Kasumi-1 (cell line): Measurements from ENCODE around the gene GPBP1L1.
A peak's percentile ranks its signal among the peaks of the same experiment; 100 is the strongest.
"Not testable (repeated sequence)": the region's sequence is repeated elsewhere in the genome, so short reads cannot be mapped to it uniquely, and the experiment has no call there.

Source experiments
- DNase-seq, 2 experiments: peaks; one replicate each; lab custom pipeline; 2025; lab: John Stamatoyannopoulos, UW

Gene GPBP1L1

GRCh38 chr1:45640293-45640692 lies 46.0 kb downstream of the GPBP1L1 start:
- DNase-seq: no peak

GRCh38 chr1:45635211-45635610 lies 51.1 kb downstream of the GPBP1L1 start:
- no peak for DNase-seq

DNA sequence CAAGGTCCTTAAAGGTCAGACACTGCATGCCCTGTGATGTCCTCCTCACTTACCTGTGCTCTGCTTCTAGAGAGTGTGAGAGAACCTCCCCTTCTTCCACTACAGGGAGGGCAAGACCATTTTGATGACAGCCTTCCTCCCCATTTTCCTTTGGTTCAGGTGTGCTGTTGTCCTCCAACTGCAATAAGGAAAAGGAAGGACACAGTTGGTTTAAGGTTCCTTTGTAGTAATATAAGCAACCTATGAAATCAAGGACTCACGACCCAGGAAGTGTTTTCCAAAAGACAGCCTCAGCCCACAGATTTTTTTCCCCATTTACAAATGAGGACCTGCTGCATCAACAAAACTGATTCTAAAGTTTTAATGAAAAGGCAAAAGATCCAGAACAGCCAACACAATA lies 55.9 kb downstream of the GPBP1L1 start:
- no peak for DNase-seq

DNA sequence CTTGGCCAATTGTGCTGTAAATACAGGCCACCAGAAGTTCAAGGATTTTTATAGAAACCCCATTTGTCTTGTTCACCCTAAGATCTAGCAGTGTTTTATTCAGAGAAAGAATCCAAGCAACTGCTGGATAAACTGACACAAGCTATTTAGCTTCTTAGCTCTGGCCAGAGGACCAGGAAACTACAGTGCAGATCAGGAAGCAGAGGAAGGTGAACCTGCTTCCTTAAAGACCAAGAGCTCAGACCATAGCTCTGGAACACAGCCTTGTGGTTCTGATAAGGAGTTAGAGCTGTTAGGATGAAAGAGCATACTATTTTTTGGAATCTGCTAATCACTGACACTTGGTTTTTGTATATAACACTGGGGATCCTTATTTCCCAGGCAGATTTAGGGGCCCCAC lies 57.3 kb downstream of the GPBP1L1 start:
- DNase-seq: peak; percentile 50 to 55

GRCh38 chr1:45623972-45624371 lies 62.4 kb downstream of the GPBP1L1 start, which contains the start of gene CCDC17:
TSS of gene CCDC17 (minus strand) at chr1:45624054. CDS start at chr1:45623909, 145 bp downstream.
- DNase-seq: no peak

- no peak for DNase-seq
These were observed 63.6 kb downstream of the GPBP1L1 start for GRCh38 chr1:45622524-45623394.

GRCh38 chr1:45621895-45622523 lies 64.3 kb downstream of the GPBP1L1 start:
- DNase-seq: no peak

DNA sequence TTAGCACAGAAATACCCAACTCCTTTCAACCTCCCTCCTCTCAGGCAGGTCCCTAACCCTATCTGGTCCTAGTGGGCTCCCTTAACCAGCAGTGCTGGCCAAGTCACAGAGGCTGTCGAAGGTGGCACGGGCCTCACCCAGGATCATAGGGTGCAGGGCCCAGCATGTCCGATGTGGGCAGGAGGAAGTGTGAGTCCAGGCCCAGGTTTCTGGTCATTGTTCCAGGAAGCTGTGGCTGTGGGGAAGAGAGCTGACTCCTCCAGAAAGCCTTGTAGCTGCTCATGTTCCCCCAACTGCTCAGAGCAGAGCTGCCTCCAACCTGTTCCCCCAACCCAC lies 64.9 kb downstream of the GPBP1L1 start:
- no peak for DNase-seq

DNA sequence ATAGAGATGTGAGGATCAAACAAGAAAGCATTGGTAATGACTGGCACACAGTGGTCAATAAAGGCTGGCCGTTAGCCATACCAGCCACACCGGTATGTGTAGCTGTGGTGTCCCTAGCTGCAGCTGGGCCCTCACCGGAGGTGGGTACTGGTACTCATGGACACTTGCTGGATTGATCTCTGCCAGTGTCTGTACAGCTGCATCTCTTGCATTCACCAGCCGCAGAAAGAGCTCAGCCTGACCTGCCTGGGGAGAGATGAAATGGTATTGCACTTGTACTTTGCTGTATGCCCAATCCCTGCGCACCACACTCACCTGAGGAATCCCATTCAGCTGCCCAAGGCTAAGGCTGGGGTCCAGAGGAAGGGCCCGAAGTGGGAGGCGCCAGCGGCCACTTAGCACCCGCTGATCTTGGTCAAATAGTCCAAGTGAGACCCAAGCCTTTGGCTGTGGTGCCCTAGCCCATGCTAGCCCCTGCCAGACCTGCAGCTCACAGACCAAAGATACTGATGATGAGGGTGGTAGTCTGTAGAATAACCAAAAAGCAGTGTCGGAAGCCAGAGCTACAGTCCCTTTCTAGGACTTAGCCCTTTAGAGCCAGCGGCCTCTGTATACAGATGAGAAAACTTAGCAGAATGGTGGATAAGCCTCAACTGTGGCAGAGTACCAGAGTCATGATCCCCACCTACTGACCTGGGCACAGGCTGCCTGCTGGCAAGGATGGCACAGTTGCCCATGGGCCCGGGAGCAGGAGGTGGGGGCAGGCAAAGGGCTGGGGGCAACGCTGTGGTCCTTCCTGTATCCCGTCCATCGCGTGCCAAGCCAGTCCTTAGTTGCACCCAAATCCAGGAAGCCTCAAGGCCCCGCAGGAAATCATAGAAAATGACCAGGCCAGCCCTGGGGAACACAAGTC lies 65.5 kb downstream of the GPBP1L1 start:
- no peak for DNase-seq

DNA sequence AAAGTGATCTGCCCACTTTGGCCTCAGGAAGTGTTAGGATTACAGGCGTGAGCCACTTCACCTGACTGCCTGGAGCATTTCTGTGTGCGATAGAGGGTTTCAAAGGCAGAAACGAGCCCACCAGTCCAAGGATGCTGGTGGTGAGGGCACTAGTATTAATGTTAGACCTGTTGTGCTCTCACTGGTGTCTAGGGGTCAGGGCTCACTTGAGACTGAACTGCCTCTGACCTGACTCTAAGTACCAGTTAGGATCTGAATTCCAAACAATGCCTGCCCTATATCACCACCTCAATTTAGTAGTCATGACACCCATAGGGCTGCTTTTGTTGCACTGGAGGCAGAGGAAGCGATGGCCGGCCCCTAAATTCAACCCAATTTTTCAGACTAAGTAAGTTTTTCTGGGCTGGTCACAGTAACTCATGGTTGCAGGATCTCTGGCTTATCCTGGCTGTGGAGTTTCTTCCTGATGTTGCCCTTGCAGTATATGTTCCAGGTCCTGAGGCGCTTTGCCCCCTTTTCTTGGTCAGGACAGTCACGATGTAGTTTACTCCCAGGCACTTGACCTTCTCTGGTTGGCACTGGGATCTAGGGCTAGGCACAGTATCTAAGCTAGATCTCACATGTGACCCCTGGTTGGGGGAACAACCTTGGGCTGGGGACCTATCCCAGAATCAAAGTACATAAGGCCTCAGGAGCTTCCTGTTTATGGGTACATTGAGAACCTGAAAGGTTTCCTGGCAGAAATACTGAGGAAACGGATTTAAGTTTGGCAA lies 67.0 kb downstream of the GPBP1L1 start:
- DNase-seq: no peak

- DNase-seq: no peak
These were observed 68.7 kb downstream of the GPBP1L1 start for GRCh38 chr1:45617618-45618017.

GRCh38 chr1:45615885-45616284 lies 70.4 kb downstream of the GPBP1L1 start:
- no peak for DNase-seq

GRCh38 chr1:45612941-45613579 lies 73.3 kb downstream of the GPBP1L1 start:
- DNase-seq: no peak

- DNase-seq: no peak
These were observed 75.6 kb downstream of the GPBP1L1 start for GRCh38 chr1:45610589-45611226.

GRCh38 chr1:45608175-45609156 lies 77.9 kb downstream of the GPBP1L1 start:
- DNase-seq: peak; percentile 63 to 82

- DNase-seq: no peak
These were observed 78.8 kb downstream of the GPBP1L1 start for GRCh38 chr1:45607404-45608074.

DNA sequence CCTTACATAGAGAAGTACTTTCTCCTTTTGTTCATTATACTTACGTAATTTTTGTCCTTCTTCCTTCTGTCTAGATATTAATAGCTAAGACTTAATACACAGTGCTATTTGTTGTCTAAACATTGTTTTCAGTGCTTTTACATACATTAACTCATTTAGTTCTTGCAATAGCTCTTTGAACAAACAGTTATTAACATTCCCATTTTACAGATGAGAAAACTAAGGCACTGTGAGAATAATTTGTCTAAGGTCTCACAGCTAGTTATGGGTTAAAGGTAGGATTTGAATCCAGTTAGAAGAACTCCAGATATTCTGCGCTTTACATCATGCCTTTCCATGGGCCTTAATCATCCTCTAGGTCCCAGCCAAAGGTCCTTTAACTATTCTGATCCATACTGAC lies 82.1 kb downstream of the GPBP1L1 start:
- DNase-seq: no peak

- DNase-seq: not testable (repeated sequence)
These were observed 89.6 kb downstream of the GPBP1L1 start for GRCh38 chr1:45596765-45597164.

GRCh38 chr1:45594412-45594811 lies 91.9 kb downstream of the GPBP1L1 start:
- no peak for DNase-seq
